ENCODE measurements around the gene BST1. TPM values are rescaled to one million over a fixed set of nuclear protein-coding genes. Genes with fewer than 3 reads are reported as not detected.
"Not testable (repeated sequence)": the region's sequence is repeated elsewhere in the genome, so short reads cannot be mapped to it uniquely, and the experiment has no call there.

BST1 gene
- total and polyA plus RNA-seq, 4 experiments from 2014 or later, result 0.44 to 0.75 (median 0.53) TPM; not detected in 1

- H3K4me3 ChIP-seq (ENCODE audit: low read length in 2 of 2); H3K27me3 ChIP-seq (ENCODE audit: insufficient read depth, low read length); DNase-seq; H3K36me3 Mint-ChIP-seq; H3K36me3 ChIP-seq (ENCODE audit: insufficient read depth, low read length); H3K4me3 Mint-ChIP-seq; H3K9me3 Mint-ChIP-seq; H3K4me1 ChIP-seq (ENCODE audit: insufficient read depth, low read length); H3K27me3 Mint-ChIP-seq; H3K27ac ChIP-seq (ENCODE audit: low read depth, low read length); H3K4me1 Mint-ChIP-seq; intact Hi-C loops (cut with micrococcal nuclease); H3K9me3 ChIP-seq (ENCODE audit: control insufficient read depth in 1 of 2, low read length in 2 of 2); H3K27ac Mint-ChIP-seq: not testable (repeated sequence)
- ChIA-PET POLR2A (ENCODE audit: partially characterized antibody) (interaction anchor here (0.6 kb wide), 1 partner anchor 47 kb away, joined by 3 read pairs; no protein-coding TSS in a partner anchor), CTCF (ENCODE audit: partially characterized antibody) (interaction anchor here (1.0 to 3.7 kb wide), 8 partner anchors 18 to 272 kb away, joined by 3 to 28 read pairs (median 6); no protein-coding TSS in a partner anchor)
Observed at GRCh38 chr4:15733061-15733460, 30.2 kb downstream of the BST1 start.

GRCh38 chr4:15735536-15735935 is 32.7 kb downstream of the BST1 start:
- peaks cover 0 to 3% (median 0%) of the 10 kb centered on the region in 8 donors for H3K9me3 Mint-ChIP-seq
- DNase-seq, result no peak
- no peak overlapping the region for H3K4me3 ChIP-seq (ENCODE audit: low read length in 2 of 2)
- H3K4me3 Mint-ChIP-seq, result no peak overlapping the region
- peaks cover 2 to 4% of the 10 kb centered on the region in 2 donors for H3K27me3 Mint-ChIP-seq
- H3K36me3 ChIP-seq (ENCODE audit: insufficient read depth, low read length), result no peaks in the 10 kb centered on the region
- H3K4me1 Mint-ChIP-seq, result peaks cover 0 to 8% (median 4%) of the 10 kb centered on the region in 4 donors
- ChIA-PET CTCF (ENCODE audit: partially characterized antibody) (no interaction called here), POLR2A (ENCODE audit: partially characterized antibody) (no interaction called here)
- no peak overlapping the region for H3K27ac ChIP-seq (ENCODE audit: low read depth, low read length)
- H3K27me3 ChIP-seq (ENCODE audit: insufficient read depth, low read length), result no peaks in the 10 kb centered on the region
- H3K27ac Mint-ChIP-seq, result no peak overlapping the region
- H3K36me3 Mint-ChIP-seq, result no peaks in the 10 kb centered on the region
- no peaks in the 10 kb centered on the region for H3K9me3 ChIP-seq (ENCODE audit: control insufficient read depth in 1 of 2, low read length in 2 of 2)
- H3K4me1 ChIP-seq (ENCODE audit: insufficient read depth, low read length), result no peaks in the 10 kb centered on the region
- intact Hi-C loops (cut with micrococcal nuclease), result no loop called here

GRCh38 chr4:15736514-15737050 is 33.7 kb downstream of the BST1 start:
- Histone ChIP-seq H3K27me3 (ENCODE audit: insufficient read depth, low read length) (no peaks in the 10 kb centered on the region), H3K9me3 (ENCODE audit: control insufficient read depth in 1 of 2, low read length in 2 of 2) (no peaks in the 10 kb centered on the region), H3K36me3 (ENCODE audit: insufficient read depth, low read length) (no peaks in the 10 kb centered on the region), H3K27ac (ENCODE audit: low read depth, low read length) (no peak overlapping the region), H3K4me3 (ENCODE audit: low read length in 2 of 2) (no peak overlapping the region), H3K4me1 (ENCODE audit: insufficient read depth, low read length) (no peaks in the 10 kb centered on the region)
- peaks cover 0 to 8% (median 4%) of the 10 kb centered on the region in 4 donors for H3K4me1 Mint-ChIP-seq
- H3K9me3 Mint-ChIP-seq, result peaks cover 0 to 8% (median 6%) of the 10 kb centered on the region in 8 donors
- ChIA-PET POLR2A (ENCODE audit: partially characterized antibody) (no interaction called here), CTCF (ENCODE audit: partially characterized antibody) (interaction anchor here (0.9 to 1.3 kb wide), 4 partner anchors 29 to 219 kb away, joined by 3 to 7 read pairs (median 4); no protein-coding TSS in a partner anchor)
- DNase-seq, result no peak
- H3K27me3 Mint-ChIP-seq, result peaks cover 2 to 4% of the 10 kb centered on the region in 2 donors
- H3K27ac Mint-ChIP-seq, result no peak overlapping the region
- peaks cover 0 to 4% of the 10 kb centered on the region in 2 donors for H3K36me3 Mint-ChIP-seq
- H3K4me3 Mint-ChIP-seq, result no peak overlapping the region
- intact Hi-C loops (cut with micrococcal nuclease), result no loop called here

GRCh38 chr4:15737255-15737654 is 34.4 kb downstream of the BST1 start:
- intact Hi-C loops (cut with micrococcal nuclease), result no loop called here
- no peak overlapping the region for H3K4me3 Mint-ChIP-seq
- no peak overlapping the region for H3K4me3 ChIP-seq (ENCODE audit: low read length in 2 of 2)

GRCh38 chr4:15738877-15739276 is 36.0 kb downstream of the BST1 start:
- peaks cover 0 to 9% of the 10 kb centered on the region in 2 donors for H3K36me3 Mint-ChIP-seq

More at GRCh38 chr4:15737255-15737654, 34.4 kb downstream of the BST1 start:
- no peak overlapping the region for H3K27ac Mint-ChIP-seq
- H3K27ac ChIP-seq (ENCODE audit: low read depth, low read length), result no peak overlapping the region
- no peaks in the 10 kb centered on the region for H3K4me1 ChIP-seq (ENCODE audit: insufficient read depth, low read length)
- POLR2A ChIA-PET (ENCODE audit: partially characterized antibody), result no interaction called here
- peaks cover 2 to 4% of the 10 kb centered on the region in 2 donors for H3K27me3 Mint-ChIP-seq
- H3K27me3 ChIP-seq (ENCODE audit: insufficient read depth, low read length), result no peaks in the 10 kb centered on the region
- H3K4me1 Mint-ChIP-seq, result peaks cover 0 to 8% (median 4%) of the 10 kb centered on the region in 4 donors
- H3K9me3 ChIP-seq (ENCODE audit: control insufficient read depth in 1 of 2, low read length in 2 of 2), result no peaks in the 10 kb centered on the region
- peaks cover 0 to 12% (median 9%) of the 10 kb centered on the region in 8 donors for H3K9me3 Mint-ChIP-seq
- no peak for DNase-seq
- no peaks in the 10 kb centered on the region for H3K36me3 ChIP-seq (ENCODE audit: insufficient read depth, low read length)
- CTCF ChIA-PET (ENCODE audit: partially characterized antibody), result interaction anchor here (0.6 to 1.3 kb wide), 6 partner anchors 9 to 219 kb away, joined by 3 to 7 read pairs (median 3); no protein-coding TSS in a partner anchor
- peaks cover 0 to 6% of the 10 kb centered on the region in 2 donors for H3K36me3 Mint-ChIP-seq

GRCh38 chr4:15740764-15741404 is 38.0 kb downstream of the BST1 start:
- Histone ChIP-seq H3K4me1 (ENCODE audit: insufficient read depth, low read length) (no peaks in the 10 kb centered on the region), H3K4me3 (ENCODE audit: low read length in 2 of 2) (no peak overlapping the region), H3K27me3 (ENCODE audit: insufficient read depth, low read length) (no peaks in the 10 kb centered on the region), H3K9me3 (ENCODE audit: control insufficient read depth in 1 of 2, low read length in 2 of 2) (no peaks in the 10 kb centered on the region), H3K27ac (ENCODE audit: low read depth, low read length) (no peak overlapping the region), H3K36me3 (ENCODE audit: insufficient read depth, low read length) (no peaks in the 10 kb centered on the region)
- ChIA-PET POLR2A (ENCODE audit: partially characterized antibody) (no interaction called here), CTCF (ENCODE audit: partially characterized antibody) (no interaction called here)
- no peak for DNase-seq
- intact Hi-C loops (cut with micrococcal nuclease), result no loop called here
- Mint-ChIP-seq H3K9me3 (peaks cover 0 to 24% (median 16%) of the 10 kb centered on the region in 8 donors), H3K27me3 (no peaks in the 10 kb centered on the region), H3K4me3 (no peak overlapping the region), H3K27ac (peak overlapping the region in 1 of 7 donors; percentile 68), H3K36me3 (peaks cover 0 to 9% of the 10 kb centered on the region in 2 donors), H3K4me1 (peaks cover 0 to 5% (median 5%) of the 10 kb centered on the region in 4 donors)

More at GRCh38 chr4:15738877-15739276, 36.0 kb downstream of the BST1 start:
- no peak overlapping the region for H3K4me3 Mint-ChIP-seq
- H3K9me3 Mint-ChIP-seq, result peaks cover 0 to 22% (median 16%) of the 10 kb centered on the region in 8 donors
- H3K36me3 ChIP-seq (ENCODE audit: insufficient read depth, low read length), result no peaks in the 10 kb centered on the region
- POLR2A ChIA-PET (ENCODE audit: partially characterized antibody), result no interaction called here
- H3K27me3 Mint-ChIP-seq, result peaks cover 0 to 4% of the 10 kb centered on the region in 2 donors
- H3K4me3 ChIP-seq (ENCODE audit: low read length in 2 of 2), result no peak overlapping the region
- no peak overlapping the region for H3K27ac ChIP-seq (ENCODE audit: low read depth, low read length)
- no peak overlapping the region for H3K27ac Mint-ChIP-seq
- no peaks in the 10 kb centered on the region for H3K27me3 ChIP-seq (ENCODE audit: insufficient read depth, low read length)
- DNase-seq, result no peak
- CTCF ChIA-PET (ENCODE audit: partially characterized antibody), result interaction anchor here (0.9 to 2.1 kb wide), 5 partner anchors 17 to 218 kb away, joined by 3 to 8 read pairs (median 3); no protein-coding TSS in a partner anchor
- intact Hi-C loops (cut with micrococcal nuclease), result no loop called here
- no peaks in the 10 kb centered on the region for H3K4me1 ChIP-seq (ENCODE audit: insufficient read depth, low read length)
- no peaks in the 10 kb centered on the region for H3K9me3 ChIP-seq (ENCODE audit: control insufficient read depth in 1 of 2, low read length in 2 of 2)
- H3K4me1 Mint-ChIP-seq, result peaks cover 0 to 10% (median 5%) of the 10 kb centered on the region in 4 donors

GRCh38 chr4:15742083-15742582 is 39.3 kb downstream of the BST1 start:
- Mint-ChIP-seq H3K9me3 (peaks cover 2 to 29% (median 17%) of the 10 kb centered on the region in 8 donors), H3K27ac (peak overlapping the region in 3 of 7 donors; percentile 19 to 82 (median 70)), H3K4me3 (no peak overlapping the region), H3K36me3 (peaks cover 0 to 12% of the 10 kb centered on the region in 2 donors), H3K4me1 (peaks cover 0 to 5% (median 5%) of the 10 kb centered on the region in 4 donors), H3K27me3 (no peaks in the 10 kb centered on the region)
- peaks cover 0 to 3% of the 10 kb centered on the region in 2 donors for H3K9me3 ChIP-seq (ENCODE audit: control insufficient read depth in 1 of 2, low read length in 2 of 2)
- ChIA-PET CTCF (ENCODE audit: partially characterized antibody) (interaction anchor here (2.1 kb wide), 1 partner anchor 141 kb away, joined by 7 read pairs; no protein-coding TSS in a partner anchor), POLR2A (ENCODE audit: partially characterized antibody) (no interaction called here)
- H3K4me1 ChIP-seq (ENCODE audit: insufficient read depth, low read length), result no peaks in the 10 kb centered on the region
- H3K27ac ChIP-seq (ENCODE audit: low read depth, low read length), result no peak overlapping the region
- H3K36me3 ChIP-seq (ENCODE audit: insufficient read depth, low read length), result no peaks in the 10 kb centered on the region
- DNase-seq, result no peak
- intact Hi-C loops (cut with micrococcal nuclease), result no loop called here
- no peaks in the 10 kb centered on the region for H3K27me3 ChIP-seq (ENCODE audit: insufficient read depth, low read length)
- H3K4me3 ChIP-seq (ENCODE audit: low read length in 2 of 2), result no peak overlapping the region
